Measurements from ENCODE around the gene TMEM140. TPM values are rescaled to one million over a fixed set of nuclear protein-coding genes. Genes with fewer than 3 reads are reported as not detected.

TMEM140 gene
- polyA plus RNA-seq, 1 donor (not counting 4 experiments of a cell fraction or from before 2014, with no cell fraction given) = 0.17 TPM

DNA sequence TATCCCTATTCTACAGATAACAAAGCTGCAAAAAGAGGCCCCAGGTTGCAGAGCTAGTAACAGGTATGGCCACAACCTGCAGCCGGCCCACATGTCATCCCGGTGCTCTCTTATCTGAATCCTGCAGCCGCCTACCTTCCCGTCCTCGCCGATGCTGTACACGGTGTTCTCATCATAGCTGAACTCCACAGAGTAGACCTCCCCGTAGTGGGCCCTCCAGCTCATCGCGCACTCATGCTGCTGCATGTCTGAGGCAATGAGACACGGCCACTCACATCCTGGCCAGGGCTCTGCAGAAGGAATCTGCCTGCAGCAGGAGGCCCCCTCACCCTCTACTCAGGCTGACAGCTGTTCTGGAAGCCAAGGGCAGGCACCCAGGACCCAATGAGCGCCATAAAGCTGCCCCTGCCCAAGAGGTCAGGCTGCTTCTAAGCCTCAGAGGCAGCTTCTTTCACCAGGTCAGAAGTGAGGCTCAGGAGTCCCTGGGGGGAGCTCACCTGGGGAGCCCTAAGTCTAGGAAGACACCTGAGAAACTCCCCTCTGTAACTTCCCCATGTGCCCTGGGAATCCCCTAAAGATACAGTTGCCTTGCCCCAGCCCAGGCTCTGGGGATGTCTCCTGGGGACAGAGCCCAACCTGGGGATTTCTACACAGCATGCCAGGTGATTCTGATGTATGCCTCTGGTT, 40.6 kb downstream of the TMEM140 start:
- Histone ChIP-seq H3K36me3 (ENCODE audit: control insufficient read depth in 2 of 2, extremely low read depth in 1 of 2, insufficient read depth in 2 of 2, low read length in 2 of 2) (peaks cover 26 to 34% of the 10 kb centered on the region in 2 experiments), H3K9me1 (ENCODE audit: control insufficient read depth, extremely low read depth, insufficient read depth, low read length) (peaks cover 2% of the 10 kb centered on the region), H3K27ac (ENCODE audit: control insufficient read depth, insufficient read depth, low read length) (peak overlapping the region; percentile 61), H4K20me1 (ENCODE audit: control insufficient read depth, extremely low read depth, insufficient read depth, low read length) (no peaks in the 10 kb centered on the region), H2AFZ (ENCODE audit: control insufficient read depth, low read length) (no peak overlapping the region), H3K4me3 (ENCODE audit: control insufficient read depth in 2 of 3, extremely low read depth in 1 of 3, insufficient read depth in 2 of 3, low read depth in 1 of 3, low read length in 3 of 3) (peak overlapping the region in 1 of 3 experiments; percentile 0), H3K9me3 (ENCODE audit: control insufficient read depth, low read depth, low read length) (peaks cover 2% of the 10 kb centered on the region), H3K9ac (ENCODE audit: control insufficient read depth, extremely low read depth, insufficient read depth, low read length) (no peak overlapping the region), H3K27me3 (ENCODE audit: control insufficient read depth, extremely low read depth, insufficient read depth, low read length) (no peaks in the 10 kb centered on the region), H3K4me2 (ENCODE audit: control insufficient read depth, extremely low read depth, insufficient read depth, low read depth, low read length) (peak overlapping the region; percentile 36), H3K4me1 (ENCODE audit: control insufficient read depth, extremely low read depth, insufficient read depth, low read length) (peaks cover 50% of the 10 kb centered on the region), H3K79me2 (ENCODE audit: control insufficient read depth, insufficient read depth, low read length) (peaks cover 3% of the 10 kb centered on the region)
- FAIRE-seq = peak; percentile 94
- dilution Hi-C loops (cut with MboI; ENCODE audit: extremely low pct_ligation_motif_present, low sequenced_read_pairs) = no loop called here
- TF ChIP-seq, protein P1, sequence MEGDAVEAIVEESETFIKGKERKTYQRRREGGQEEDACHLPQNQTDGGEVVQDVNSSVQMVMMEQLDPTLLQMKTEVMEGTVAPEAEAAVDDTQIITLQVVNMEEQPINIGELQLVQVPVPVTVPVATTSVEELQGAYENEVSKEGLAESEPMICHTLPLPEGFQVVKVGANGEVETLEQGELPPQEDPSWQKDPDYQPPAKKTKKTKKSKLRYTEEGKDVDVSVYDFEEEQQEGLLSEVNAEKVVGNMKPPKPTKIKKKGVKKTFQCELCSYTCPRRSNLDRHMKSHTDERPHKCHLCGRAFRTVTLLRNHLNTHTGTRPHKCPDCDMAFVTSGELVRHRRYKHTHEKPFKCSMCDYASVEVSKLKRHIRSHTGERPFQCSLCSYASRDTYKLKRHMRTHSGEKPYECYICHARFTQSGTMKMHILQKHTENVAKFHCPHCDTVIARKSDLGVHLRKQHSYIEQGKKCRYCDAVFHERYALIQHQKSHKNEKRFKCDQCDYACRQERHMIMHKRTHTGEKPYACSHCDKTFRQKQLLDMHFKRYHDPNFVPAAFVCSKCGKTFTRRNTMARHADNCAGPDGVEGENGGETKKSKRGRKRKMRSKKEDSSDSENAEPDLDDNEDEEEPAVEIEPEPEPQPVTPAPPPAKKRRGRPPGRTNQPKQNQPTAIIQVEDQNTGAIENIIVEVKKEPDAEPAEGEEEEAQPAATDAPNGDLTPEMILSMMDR (optimal IDR thresholded peaks at IDR 0.05 in 1 of 3, IDR thresholded peaks at IDR 0.05 in 1 of 3, conservative IDR thresholded peaks at IDR 0.05 in 1 of 3; ENCODE audit: extremely low read depth in 1 of 3, insufficient read depth in 2 of 3, low read length in 3 of 3) = peak in 1 of 3 experiments; percentile 15
- no peak for TF ChIP-seq EZH2 (IDR thresholded peaks at IDR 0.05; ENCODE audit: low read length)
- no peak for DNase-seq (ENCODE audit: low read depth, low spot score)

DNA sequence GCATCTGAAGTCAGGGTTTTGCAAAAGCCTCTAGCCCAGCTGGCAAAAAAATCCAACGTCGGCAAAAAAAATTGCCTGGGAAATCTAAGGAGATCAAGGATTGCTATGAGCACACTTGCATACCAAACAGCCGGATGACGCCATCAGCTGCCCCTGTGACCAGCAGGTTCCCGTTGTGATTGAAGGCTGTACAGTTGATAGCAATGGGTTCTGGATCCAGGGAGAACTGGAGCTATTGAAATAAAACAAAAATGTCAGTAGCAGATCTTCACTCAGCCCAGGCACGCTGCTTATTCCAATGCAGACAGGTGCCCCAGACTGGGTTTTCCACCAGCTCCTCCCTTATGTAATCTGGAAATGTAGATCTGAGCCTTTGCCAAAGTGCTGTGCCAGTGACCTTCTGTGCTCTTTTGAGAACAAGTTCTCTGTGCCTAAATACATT, 41.4 kb downstream of the TMEM140 start:
- Histone ChIP-seq H3K4me3 (ENCODE audit: control insufficient read depth in 2 of 3, extremely low read depth in 1 of 3, insufficient read depth in 2 of 3, low read depth in 1 of 3, low read length in 3 of 3) (no peak overlapping the region), H3K9me1 (ENCODE audit: control insufficient read depth, extremely low read depth, insufficient read depth, low read length) (peaks cover 2% of the 10 kb centered on the region), H3K4me2 (ENCODE audit: control insufficient read depth, extremely low read depth, insufficient read depth, low read depth, low read length) (no peak overlapping the region), H3K27me3 (ENCODE audit: control insufficient read depth, extremely low read depth, insufficient read depth, low read length) (no peaks in the 10 kb centered on the region), H3K9ac (ENCODE audit: control insufficient read depth, extremely low read depth, insufficient read depth, low read length) (no peak overlapping the region), H3K79me2 (ENCODE audit: control insufficient read depth, insufficient read depth, low read length) (peaks cover 3% of the 10 kb centered on the region), H3K4me1 (ENCODE audit: control insufficient read depth, extremely low read depth, insufficient read depth, low read length) (peaks cover 54% of the 10 kb centered on the region), H3K27ac (ENCODE audit: control insufficient read depth, insufficient read depth, low read length) (peak overlapping the region; percentile 61), H3K9me3 (ENCODE audit: control insufficient read depth, low read depth, low read length) (peaks cover 1% of the 10 kb centered on the region), H4K20me1 (ENCODE audit: control insufficient read depth, extremely low read depth, insufficient read depth, low read length) (no peaks in the 10 kb centered on the region), H2AFZ (ENCODE audit: control insufficient read depth, low read length) (no peak overlapping the region), H3K36me3 (ENCODE audit: control insufficient read depth in 2 of 2, extremely low read depth in 1 of 2, insufficient read depth in 2 of 2, low read length in 2 of 2) (peaks cover 23 to 38% of the 10 kb centered on the region in 2 experiments)
- FAIRE-seq (no peak), DNase-seq (ENCODE audit: low read depth, low spot score) (no peak)
- TF ChIP-seq, protein P1 (optimal IDR thresholded peaks at IDR 0.05 in 1 of 3, IDR thresholded peaks at IDR 0.05 in 1 of 3, conservative IDR thresholded peaks at IDR 0.05 in 1 of 3; ENCODE audit: extremely low read depth in 1 of 3, insufficient read depth in 2 of 3, low read length in 3 of 3) = no peak
- no peak for TF ChIP-seq EZH2 (IDR thresholded peaks at IDR 0.05; ENCODE audit: low read length)
- dilution Hi-C loops (cut with MboI; ENCODE audit: extremely low pct_ligation_motif_present, low sequenced_read_pairs) = no loop called here
